Hepatocyte (in vitro differentiated cells): ENCODE results near the gene CREB5.

Experiments used
- CTCF ChIP-seq: fragments of 200-600 bp; sonication (generic); IDR thresholded peaks from 2 replicates; pipeline ENCODE4 v1.5.1; 2016; ENCODE audit warnings: antibody characterized with exemption, mild to moderate bottlenecking; ENCODE audit not compliant: poor library complexity
- EZH2 ChIP-seq: fragments of 200-600 bp; sonication (generic); IDR thresholded peaks from 2 replicates; pipeline ENCODE4 v1.6.1; 2016; ENCODE audit warnings: antibody characterized with exemption, mild to moderate bottlenecking, borderline replicate concordance

- no peak for TF ChIP-seq CTCF
- no peak for TF ChIP-seq EZH2
Observed at GRCh38 chr7:28669330-28669729, 257.0 kb downstream of the CREB5 start.
